Measurements from ENCODE around the gene ADA. TPM values are rescaled to one million over a fixed set of nuclear protein-coding genes. Genes with fewer than 3 reads are reported as not detected.
A peak's percentile ranks its signal among the peaks of the same experiment; 100 is the strongest.

The ADA gene
- polyA plus RNA-seq, 1 donor: 6.0 TPM

- no peak for DNase-seq
Measured at GRCh38 chr20:44621939-44622338, 29.6 kb downstream of the ADA start.

GRCh38 chr20:44621325-44621724 is 30.2 kb downstream of the ADA start:
- no peak for DNase-seq

GRCh38 chr20:44620030-44620429 is 31.5 kb downstream of the ADA start:
- DNase-seq: no peak

GRCh38 chr20:44619294-44619693 is 32.2 kb downstream of the ADA start:
- no peak for DNase-seq

GRCh38 chr20:44618318-44618731 is 33.2 kb downstream of the ADA start:
- DNase-seq: no peak

GRCh38 chr20:44616604-44616964 is 34.9 kb downstream of the ADA start:
- DNase-seq: no peak

GRCh38 chr20:44615876-44616603 is 35.5 kb downstream of the ADA start:
- DNase-seq: no peak

- DNase-seq: no peak
Measured at GRCh38 chr20:44615169-44615791, 36.2 kb downstream of the ADA start.

- no peak for DNase-seq
Measured at GRCh38 chr20:44614525-44614924, 37.0 kb downstream of the ADA start.

- DNase-seq: no peak
Measured at GRCh38 chr20:44613575-44613974, 37.9 kb downstream of the ADA start.

- DNase-seq: no peak
Measured at GRCh38 chr20:44610313-44610962, 41.1 kb downstream of the ADA start.

GRCh38 chr20:44609516-44610312 is 41.8 kb downstream of the ADA start:
- peak; percentile 87 for DNase-seq

GRCh38 chr20:44609006-44609515 is 42.4 kb downstream of the ADA start:
- no peak for DNase-seq

- DNase-seq: no peak
Measured at GRCh38 chr20:44606725-44607441, 44.6 kb downstream of the ADA start.

GRCh38 chr20:44603327-44603726 is 48.2 kb downstream of the ADA start:
- DNase-seq: no peak

- peak; percentile 90 for DNase-seq
Measured at GRCh38 chr20:44601801-44602204, 49.7 kb downstream of the ADA start.

GRCh38 chr20:44601236-44601671 is 50.2 kb downstream of the ADA start:
- peak; percentile 54 for DNase-seq

- no peak for DNase-seq
Measured at GRCh38 chr20:44600758-44601201, 50.7 kb downstream of the ADA start.

GRCh38 chr20:44600301-44600700 is 51.2 kb downstream of the ADA start:
- no peak for DNase-seq

- DNase-seq: no peak
Measured at GRCh38 chr20:44599715-44600114, 51.8 kb downstream of the ADA start.

- DNase-seq: no peak
Measured at GRCh38 chr20:44598423-44599305, 52.8 kb downstream of the ADA start.
